H1 (cell line): Measurements from ENCODE around the gene FAM184B. TPM values are rescaled to one million over a fixed set of nuclear protein-coding genes. Genes with fewer than 3 reads are reported as not detected.

Source experiments
- CTCF ChIA-PET: fragments of 300-600 bp; sonication (Branson Sonifier 250); formaldehyde crosslinking; loops from one replicate; lab custom pipeline; 2021; ENCODE audit not compliant: partially characterized antibody; lab: Charles Lee
- POLR2A ChIA-PET: fragments of 300-600 bp; sonication (Branson Sonifier 250); formaldehyde crosslinking; loops from one replicate; lab custom pipeline; 2021; ENCODE audit warnings: inconsistent platforms; ENCODE audit not compliant: partially characterized antibody; lab: Charles Lee
- DNase-seq, 2 experiments: peaks; one replicate each; pipeline versions ENCODE4 v3.0.0 to v3.0.0-alpha.2; 2010 to 2022; ENCODE audit warnings: low spot score in 2 of 2, low read depth in 1 of 2, mixed read lengths in 1 of 2
- FAIRE-seq: peaks from 2 replicates; lab custom pipeline; 2011; peaks lifted over from hg19 to GRCh38; lab: Jason Lieb, UNC
- H2AFZ ChIP-seq: 2 replicates; pipeline ENCODE4 v1.8.1; 2012; ENCODE audit warnings: low read length, inconsistent platforms
- H2AK5ac ChIP-seq: 2 replicates; pipeline ENCODE4 v1.6.1; 2013; ENCODE audit warnings: low read depth, low read length
- H2BK120ac ChIP-seq: replicated peaks from 2 replicates; pipeline ENCODE3; 2013; ENCODE audit warnings: low read depth, low read length, inconsistent platforms
- H2BK12ac ChIP-seq: 2 replicates; pipeline ENCODE4 v1.6.1; 2013; ENCODE audit warnings: low read depth, low read length
- H2BK15ac ChIP-seq: 2 replicates; pipeline ENCODE4 v1.6.1; 2013; ENCODE audit warnings: low read length
- H2BK20ac ChIP-seq: 2 replicates; pipeline ENCODE4 v1.6.1; 2013; ENCODE audit warnings: low read length
- H2BK5ac ChIP-seq: 2 replicates; pipeline ENCODE4 v1.6.1; 2013; ENCODE audit warnings: low read depth, low read length
- H3K14ac ChIP-seq: 2 replicates; pipeline ENCODE4 v1.6.1; 2013; ENCODE audit warnings: inconsistent platforms; ENCODE audit not compliant: insufficient read length
- H3K18ac ChIP-seq: 2 replicates; pipeline ENCODE4 v1.6.1; 2013; ENCODE audit warnings: low read length; ENCODE audit errors: extremely low read depth
- H3K23ac ChIP-seq: 2 replicates; pipeline ENCODE4 v1.6.1; 2013; ENCODE audit warnings: inconsistent platforms; ENCODE audit not compliant: insufficient read length
- H3K23me2 ChIP-seq: 2 replicates; pipeline ENCODE4 v1.6.1; 2013; ENCODE audit warnings: low read depth, low read length
- H3K27ac ChIP-seq: 2 replicates; pipeline ENCODE4 v1.6.1; 2011; ENCODE audit warnings: low read depth, low read length, inconsistent platforms
- H3K27me3 ChIP-seq, 4 experiments: replicated peaks in 1 of 4; 1 replicate in 1 of 4; 2 replicates in 3 of 4; pipeline versions ENCODE4 v1.6.1 to v1.8.1; 2011 to 2013; ENCODE audit warnings: low read length in 3 of 4, mild to moderate bottlenecking in 3 of 4, inconsistent platforms in 2 of 4, mixed read lengths in 2 of 4, moderate library complexity in 1 of 4; ENCODE audit not compliant: control insufficient read depth in 3 of 4, insufficient read depth in 3 of 4; ENCODE audit errors: extremely low read depth in 1 of 4
- H3K36me3 ChIP-seq, 4 experiments: 2 replicates each; pipeline versions ENCODE4 v1.6.1 to v1.8.1; 2011 to 2013; ENCODE audit warnings: mild to moderate bottlenecking in 4 of 4, low read length in 3 of 4, moderate library complexity in 2 of 4, control low read depth in 1 of 4, inconsistent platforms in 1 of 4; ENCODE audit not compliant: insufficient read depth in 4 of 4, control insufficient read depth in 2 of 4
- H3K4ac ChIP-seq: replicated peaks from 2 replicates; pipeline ENCODE3; 2013; ENCODE audit warnings: low read length, low read depth, mixed read lengths, inconsistent platforms; ENCODE audit not compliant: insufficient read length
- H3K4me1 ChIP-seq, 4 experiments: replicated peaks in 1 of 4; 1 replicate in 1 of 4; 2 replicates in 3 of 4; pipeline versions ENCODE4 v1.6.1 to v1.8.1; 2011 to 2013; ENCODE audit warnings: low read length in 3 of 4, inconsistent platforms in 2 of 4, mixed read lengths in 1 of 4; ENCODE audit not compliant: insufficient read depth in 4 of 4, control insufficient read depth in 3 of 4
- H3K4me2 ChIP-seq, 2 experiments: 2 replicates each; pipeline versions ENCODE4 v1.6.1 to v1.8.1; 2011 to 2013; ENCODE audit warnings: low read depth in 2 of 2, low read length in 2 of 2, control low read depth in 1 of 2, inconsistent platforms in 1 of 2, mild to moderate bottlenecking in 1 of 2; ENCODE audit not compliant: insufficient read depth in 1 of 2
- H3K4me3 ChIP-seq, 4 experiments: fragments of 200-600, 300-600 bp in 1 of 4; sonication (generic), shearing (Covaris generic), sonication (Bioruptor Twin) in 1 of 4; 2 replicates each; pipeline versions ENCODE4 v1.5.1 to v1.8.1; 2011 to 2016; ENCODE audit warnings: low read length in 4 of 4, low read depth in 3 of 4, control low read depth in 2 of 4, inconsistent platforms in 2 of 4, mild to moderate bottlenecking in 2 of 4, mixed read lengths in 1 of 4, moderate library complexity in 1 of 4; ENCODE audit not compliant: insufficient read depth in 2 of 4; ENCODE audit errors: extremely low read depth in 1 of 4
- H3K56ac ChIP-seq: replicated peaks from 2 replicates; pipeline ENCODE3; 2013; ENCODE audit warnings: low read depth, mild to moderate bottlenecking, mixed read lengths, low read length, inconsistent platforms; ENCODE audit not compliant: insufficient read length
- H3K79me1 ChIP-seq: 2 replicates; pipeline ENCODE4 v1.6.1; 2013; ENCODE audit warnings: low read depth, low read length, control low read depth
- H3K79me2 ChIP-seq, 2 experiments: 2 replicates each; pipeline versions ENCODE4 v1.6.1 to v1.8.1; 2012 to 2013; ENCODE audit warnings: low read length in 2 of 2, mild to moderate bottlenecking in 2 of 2, inconsistent platforms in 1 of 2; ENCODE audit not compliant: insufficient read depth in 2 of 2, control insufficient read depth in 1 of 2
- H3K9ac ChIP-seq, 4 experiments: replicated peaks in 1 of 4; 1 replicate in 1 of 4; 2 replicates in 3 of 4; pipeline versions ENCODE4 v1.6.1 to v1.8.1; 2011 to 2013; ENCODE audit warnings: low read depth in 3 of 4, low read length in 3 of 4, control low read depth in 2 of 4, mild to moderate bottlenecking in 2 of 4, moderate library complexity in 2 of 4, inconsistent platforms in 1 of 4; ENCODE audit errors: extremely low read depth in 1 of 4
- H3K9me3 ChIP-seq, 2 experiments: 2 replicates each; pipeline versions ENCODE4 v1.6.1 to v1.8.1; 2012 to 2013; ENCODE audit warnings: mild to moderate bottlenecking in 2 of 2, moderate library complexity in 2 of 2, control low read depth in 1 of 2, inconsistent platforms in 1 of 2, low read depth in 1 of 2, low read length in 1 of 2, mixed read lengths in 1 of 2; ENCODE audit not compliant: insufficient read depth in 2 of 2
- H4K20me1 ChIP-seq, 2 experiments: replicated peaks in 1 of 2; 2 replicates each; pipeline versions ENCODE3 to v1.8.1; 2011 to 2013; ENCODE audit warnings: inconsistent platforms in 2 of 2, low read length in 2 of 2, mild to moderate bottlenecking in 1 of 2; ENCODE audit not compliant: insufficient read depth in 2 of 2, control insufficient read depth in 1 of 2
- H4K5ac ChIP-seq: 2 replicates; pipeline ENCODE4 v1.6.1; 2013; ENCODE audit warnings: low read length, low read depth, mixed read lengths, inconsistent platforms; ENCODE audit not compliant: insufficient read length
- H4K8ac ChIP-seq: 2 replicates; pipeline ENCODE4 v1.8.0; 2013; ENCODE audit warnings: mild to moderate bottlenecking, moderate library complexity, low read length, inconsistent platforms; ENCODE audit not compliant: insufficient read depth; ENCODE audit errors: extremely low read depth
- H4K91ac ChIP-seq: replicated peaks from 2 replicates; pipeline ENCODE3; 2013; ENCODE audit warnings: low read length, mixed read lengths, inconsistent platforms; ENCODE audit not compliant: insufficient read length
- EGR1 ChIP-seq: IDR thresholded peaks from 2 replicates; pipeline ENCODE4 v1.6.1; 2011; ENCODE audit warnings: low read depth, low read length, borderline replicate concordance
- SP4 ChIP-seq: IDR thresholded peaks from 2 replicates; pipeline ENCODE4 v1.6.1; 2012; ENCODE audit warnings: low read length, inconsistent platforms
- WGBS, 2 experiments: shearing (Covaris generic) in 1 of 2; methylation state at CpG; one replicate each; pipeline versions ENCODE4 v1.1.6 to v1.1.7; 2013 to 2015; ENCODE audit warnings: low lambda C conversion rate in 2 of 2, mixed read lengths in 2 of 2, inconsistent platforms in 1 of 2, low coverage in 1 of 2, missing lambda C conversion rate in 1 of 2; ENCODE audit not compliant: insufficient replicate concordance in 2 of 2, insufficient coverage in 1 of 2, insufficient read length in 1 of 2; ENCODE audit errors: extremely low coverage in 1 of 2, missing lambda C conversion rate in 1 of 2; 5-methylcytosine and 5-hydroxymethylcytosine counted together
- polyA plus RNA-seq, 7 experiments: library from polyadenylated mRNA; depleted of rRNA in 3 of 7; stranded (reverse) in 5 of 7; unstranded in 2 of 7; fragments of >200 nt in 5 of 7; fragments of 200-250 nt in 2 of 7; gene quantifications; 1 replicate in 5 of 7; 2 replicates in 1 of 7; 4 replicates in 1 of 7; pipeline versions ENCODE4 v1.2.1 to v1.2.3, GENCODE V29; 2011 to 2013; ENCODE audit warnings: missing spikeins in 2 of 7, mixed read lengths in 2 of 7
- total RNA-seq: library from RNA; stranded (reverse); fragmentation: NEBNext Ultra II Directional; extraction: Animal tissue kit (Norgen Biotek cat#: 25700); gene quantifications from 2 replicates; pipeline ENCODE4 v1.2.1, GENCODE V29; 2021
- TF ChIP-seq, protein P1 (sequence below): IDR thresholded peaks from 2 replicates; pipeline ENCODE4 v1.6.1; 2012; ENCODE audit warnings: inconsistent platforms
- TF ChIP-seq, protein P2 (sequence below): IDR thresholded peaks from 2 replicates; pipeline ENCODE4 v1.6.1; 2012; ENCODE audit warnings: low read length, inconsistent platforms

FAM184B gene
- total and polyA plus RNA-seq, 2 of the 8 experiments (the other 6 are each of a cell fraction or from before 2014, with no cell fraction given): 0.05 to 0.39 TPM

DNA sequence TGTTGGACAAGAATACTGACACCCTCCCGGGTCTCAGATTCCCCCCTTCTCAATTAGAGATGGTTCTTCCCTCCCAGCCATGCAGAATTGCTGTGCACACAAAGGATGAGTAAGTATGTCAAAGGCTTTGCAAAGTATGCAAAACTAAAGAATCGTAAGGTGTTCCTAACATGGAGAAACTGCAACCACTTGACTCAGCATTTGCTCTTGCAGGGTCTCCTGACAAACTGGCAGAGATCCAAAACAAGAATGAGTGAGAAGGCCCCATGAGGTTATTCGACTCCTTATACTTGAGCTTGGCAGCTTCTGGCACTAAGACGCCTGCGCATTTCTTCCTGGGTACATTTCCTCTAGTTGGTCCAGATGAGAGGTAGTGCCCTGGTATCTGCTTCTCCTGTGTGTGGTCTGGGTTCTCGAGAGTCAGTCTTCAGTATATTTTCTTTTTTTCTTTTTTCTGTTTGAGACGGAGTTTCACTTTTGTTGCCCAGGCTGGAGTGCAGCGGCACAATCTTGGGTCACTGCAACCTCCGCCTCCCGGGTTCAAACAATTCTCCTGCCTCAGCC, 8.2 kb downstream of the FAM184B start:
- H4K20me1 ChIP-seq: no peaks in the 10 kb centered on the region
- WGBS, 2 experiments: 86% methylated on average over 10 of the region's 10 CpGs; no CpG with 5 or more reads in 1 of the 2 experiments
- H4K5ac ChIP-seq: no peak overlapping the region
- no peaks in the 10 kb centered on the region for H3K4me1 ChIP-seq
- no peak overlapping the region for H3K4me3 ChIP-seq
- H2BK12ac ChIP-seq: no peak overlapping the region
- no peaks in the 10 kb centered on the region for H3K23me2 ChIP-seq
- H3K79me1 ChIP-seq: no peaks in the 10 kb centered on the region
- no peak overlapping the region for H3K14ac ChIP-seq
- no peak overlapping the region for H3K27ac ChIP-seq
- POLR2A ChIA-PET: no interaction called here
- no peaks in the 10 kb centered on the region for H3K27me3 ChIP-seq
- no peak overlapping the region for H2BK15ac ChIP-seq
- no peak overlapping the region for H3K18ac ChIP-seq
- H4K91ac ChIP-seq: no peak overlapping the region
- H3K56ac ChIP-seq: no peak overlapping the region
- H3K4me2 ChIP-seq: no peak overlapping the region
- DNase-seq: no peak
- H2BK120ac ChIP-seq: no peak overlapping the region
- no peaks in the 10 kb centered on the region for H3K36me3 ChIP-seq
- no peak overlapping the region for H2BK5ac ChIP-seq
- no peak overlapping the region for H3K4ac ChIP-seq
- H3K9me3 ChIP-seq: no peaks in the 10 kb centered on the region
- CTCF ChIA-PET: interaction anchor here (1.1 to 1.2 kb wide), 2 partner anchors 7 to 11 kb away, joined by 3 read pairs; no protein-coding TSS in a partner anchor
- FAIRE-seq: no peak
- no peak overlapping the region for H3K23ac ChIP-seq
- H3K79me2 ChIP-seq: no peaks in the 10 kb centered on the region
- H2BK20ac ChIP-seq: no peak overlapping the region
- no peak overlapping the region for H4K8ac ChIP-seq
- H3K9ac ChIP-seq: no peak overlapping the region
- H2AFZ ChIP-seq: no peak overlapping the region
- TF ChIP-seq, protein P1, sequence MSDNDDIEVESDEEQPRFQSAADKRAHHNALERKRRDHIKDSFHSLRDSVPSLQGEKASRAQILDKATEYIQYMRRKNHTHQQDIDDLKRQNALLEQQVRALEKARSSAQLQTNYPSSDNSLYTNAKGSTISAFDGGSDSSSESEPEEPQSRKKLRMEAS: no peak
- no peak for TF ChIP-seq SP4
- TF ChIP-seq, protein P2, sequence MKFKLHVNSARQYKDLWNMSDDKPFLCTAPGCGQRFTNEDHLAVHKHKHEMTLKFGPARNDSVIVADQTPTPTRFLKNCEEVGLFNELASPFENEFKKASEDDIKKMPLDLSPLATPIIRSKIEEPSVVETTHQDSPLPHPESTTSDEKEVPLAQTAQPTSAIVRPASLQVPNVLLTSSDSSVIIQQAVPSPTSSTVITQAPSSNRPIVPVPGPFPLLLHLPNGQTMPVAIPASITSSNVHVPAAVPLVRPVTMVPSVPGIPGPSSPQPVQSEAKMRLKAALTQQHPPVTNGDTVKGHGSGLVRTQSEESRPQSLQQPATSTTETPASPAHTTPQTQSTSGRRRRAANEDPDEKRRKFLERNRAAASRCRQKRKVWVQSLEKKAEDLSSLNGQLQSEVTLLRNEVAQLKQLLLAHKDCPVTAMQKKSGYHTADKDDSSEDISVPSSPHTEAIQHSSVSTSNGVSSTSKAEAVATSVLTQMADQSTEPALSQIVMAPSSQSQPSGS: no peak
- no peak for TF ChIP-seq EGR1
- H2AK5ac ChIP-seq: no peak overlapping the region
